Lung microvascular endothelial cell (primary cell): ENCODE data around the gene ARHGAP6. TPM values are rescaled to one million over a fixed set of nuclear protein-coding genes. Genes with fewer than 3 reads are reported as not detected.
A peak's percentile ranks its signal among the peaks of the same experiment; 100 is the strongest.

Source experiments
- DNase-seq, 2 donors: peaks; one replicate each; pipeline versions ENCODE4 v3.0.0 to v3.0.0-alpha.2; 2010; ENCODE audit warnings: low read depth in 2 of 2
- total RNA-seq: library from RNA; depleted of rRNA; stranded (reverse); fragments of >200 nt; gene quantifications from 2 replicates; pipeline ENCODE4 v1.2.1, GENCODE V29; 2014

The ARHGAP6 gene
- total RNA-seq, 1 donor from 2014 or later, result under 0.01 TPM

DNA sequence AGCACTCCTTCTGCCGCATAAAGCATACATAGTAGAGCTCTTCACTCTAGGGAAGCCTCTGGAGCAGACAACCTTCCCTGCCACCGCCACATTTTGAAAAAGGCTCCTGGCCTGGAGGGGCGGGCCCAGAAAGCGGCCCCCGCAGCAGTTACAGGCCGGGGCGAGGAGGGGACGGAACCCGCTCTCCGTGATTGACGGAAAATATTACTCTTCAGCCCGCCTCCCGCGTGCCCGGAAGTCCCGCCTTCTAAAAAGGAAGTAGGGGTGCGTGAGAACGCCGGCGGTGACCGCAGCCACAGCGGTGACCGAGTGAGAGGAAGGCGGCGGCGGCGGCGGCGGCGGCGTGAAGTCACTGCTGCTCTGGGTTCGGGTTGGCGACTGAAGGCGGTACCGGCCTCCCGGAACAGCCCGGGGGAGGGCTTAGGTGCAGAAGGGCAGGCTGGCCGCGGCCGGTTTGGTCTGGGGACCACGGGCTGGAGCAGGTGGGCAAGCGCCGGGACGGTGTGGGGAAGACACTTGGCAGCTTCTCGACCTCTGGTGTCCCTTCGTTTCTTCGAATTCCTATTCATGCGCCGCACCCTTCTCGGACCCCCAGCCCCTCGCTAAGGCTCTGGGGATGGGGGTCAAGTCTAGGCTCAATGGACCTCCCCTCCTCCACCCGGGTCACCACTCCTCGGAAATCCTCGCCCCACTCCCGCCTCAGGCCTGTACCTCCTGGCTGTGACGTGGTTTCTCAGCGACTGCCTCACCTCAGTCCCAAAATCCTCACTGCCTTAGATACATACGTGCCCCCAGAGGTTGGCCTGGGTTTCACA, 554.5 kb downstream of the ARHGAP6 start, which contains the start of gene HCCS:
TSS of gene HCCS (plus strand) at position 296 of the 815 bp plus-strand sequence. CDS start 729 bp downstream, outside the sequence.
- peak; percentile 87 to 91 for DNase-seq

DNA sequence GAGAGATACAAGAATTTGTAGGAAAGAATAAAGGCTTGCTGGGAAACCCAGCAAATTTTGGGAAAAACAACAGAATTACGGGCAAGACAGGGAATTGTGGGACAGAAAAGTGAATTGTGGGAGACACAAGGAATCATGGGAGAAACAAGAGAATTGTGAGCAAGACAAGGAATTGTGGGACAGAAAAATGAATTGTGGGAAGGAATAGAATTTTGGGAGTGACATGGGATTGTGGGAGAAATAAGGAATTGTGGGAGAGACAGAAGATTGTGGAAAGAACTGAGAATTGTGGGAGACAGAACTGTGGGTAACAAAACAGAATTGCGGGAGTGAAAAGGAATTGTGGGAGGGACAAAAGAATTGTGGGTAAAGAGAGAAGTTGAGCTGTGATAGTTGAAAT, 555.8 kb downstream of the ARHGAP6 start:
- no peak for DNase-seq

DNA sequence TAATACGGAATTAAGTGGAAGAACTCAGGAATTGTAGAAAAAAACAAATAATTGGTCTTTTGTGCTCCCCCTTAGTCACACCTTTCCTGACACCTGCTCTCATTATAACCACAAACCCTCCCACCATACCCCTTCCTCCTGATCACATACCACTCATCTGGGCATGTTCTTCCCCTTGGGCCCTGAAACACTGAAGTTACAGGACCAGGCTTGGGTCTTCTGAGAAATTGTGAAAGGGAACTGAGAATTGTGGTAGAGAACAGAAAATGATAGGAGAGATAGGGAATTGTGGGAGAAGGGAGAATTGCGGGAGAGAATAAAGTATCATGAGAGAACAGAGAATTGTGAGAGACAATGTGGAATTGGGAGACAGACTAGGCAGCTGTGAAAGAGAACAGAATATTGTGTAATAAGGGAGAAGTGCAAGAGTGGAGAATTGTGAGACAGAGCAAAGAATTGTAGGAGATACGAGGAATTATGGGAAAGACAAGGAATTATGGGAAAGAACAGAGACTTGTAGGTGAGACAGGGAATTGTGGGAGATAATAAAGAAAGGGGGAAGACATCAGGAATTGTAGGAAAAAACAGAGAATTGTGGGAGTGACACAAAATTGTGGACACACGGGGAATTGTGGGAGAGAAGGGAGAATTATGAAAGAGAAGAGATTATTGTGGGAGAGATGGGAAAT, 557.3 kb downstream of the ARHGAP6 start:
- no peak for DNase-seq

DNA sequence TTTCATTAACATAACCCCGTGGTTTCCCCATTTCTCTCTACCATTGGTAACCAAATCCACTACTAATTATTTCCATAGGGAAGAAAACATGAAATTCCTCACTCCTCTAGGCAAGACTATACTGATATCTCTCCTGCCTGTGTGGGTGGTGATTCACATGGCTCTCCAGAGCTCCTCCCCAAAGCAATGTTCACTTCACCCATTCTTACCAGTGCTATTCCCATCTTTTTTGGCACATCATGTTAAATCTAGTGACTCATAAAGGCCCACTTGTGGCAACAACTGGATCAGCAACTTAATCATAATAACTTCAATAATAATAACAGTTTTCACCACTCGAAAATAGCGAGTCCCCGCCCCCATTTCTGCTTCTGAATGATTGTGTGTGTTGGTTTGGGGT, 560.6 kb downstream of the ARHGAP6 start:
- peak in 1 of 2 donors; percentile 6 for DNase-seq

DNA sequence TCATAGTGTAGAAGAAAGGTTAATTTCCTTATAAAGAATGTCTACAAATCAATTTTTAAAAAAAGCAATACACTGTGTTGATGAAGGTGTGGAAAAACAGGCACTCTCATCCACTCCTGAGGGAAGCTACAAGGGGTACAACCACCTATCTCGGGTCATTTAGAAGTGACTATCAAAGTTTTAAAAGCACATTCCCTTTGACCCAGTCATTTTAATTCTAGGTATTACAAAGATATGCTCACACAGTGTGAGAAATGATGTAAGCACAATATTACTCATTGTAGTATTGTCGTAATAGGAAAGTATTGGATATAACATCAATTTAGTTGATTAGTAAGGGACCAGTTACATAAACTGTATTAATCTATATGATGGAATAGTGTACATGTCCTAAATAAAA, 562.0 kb downstream of the ARHGAP6 start:
- no peak for DNase-seq

- no peak for DNase-seq
These were observed 562.7 kb downstream of the ARHGAP6 start for GRCh38 chrX:11103006-11103405.

- peak; percentile 59 to 65 for DNase-seq
These were observed 565.3 kb downstream of the ARHGAP6 start for GRCh38 chrX:11100281-11101035.

DNA sequence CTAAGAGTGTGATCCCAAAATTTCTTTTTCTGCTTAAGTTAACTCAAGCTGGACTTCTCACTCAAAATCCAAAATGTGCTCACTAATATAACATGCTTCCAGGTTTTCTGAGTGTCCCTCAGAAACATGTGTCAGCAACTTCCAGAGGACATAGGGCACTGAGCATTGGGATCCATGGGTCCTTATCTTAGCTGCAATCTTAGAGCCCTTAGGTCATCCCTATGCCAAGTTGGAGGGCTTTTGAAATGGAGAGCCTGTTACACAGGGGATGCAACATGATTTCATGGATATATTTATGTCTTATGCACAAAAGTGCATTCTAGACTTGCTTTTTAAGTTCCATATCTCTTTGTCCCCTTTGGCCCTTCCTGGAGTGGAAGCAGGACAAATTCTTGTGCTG, 566.3 kb downstream of the ARHGAP6 start:
- DNase-seq, result no peak

GRCh38 chrX:11097933-11098332, 567.8 kb downstream of the ARHGAP6 start:
- no peak for DNase-seq

DNA sequence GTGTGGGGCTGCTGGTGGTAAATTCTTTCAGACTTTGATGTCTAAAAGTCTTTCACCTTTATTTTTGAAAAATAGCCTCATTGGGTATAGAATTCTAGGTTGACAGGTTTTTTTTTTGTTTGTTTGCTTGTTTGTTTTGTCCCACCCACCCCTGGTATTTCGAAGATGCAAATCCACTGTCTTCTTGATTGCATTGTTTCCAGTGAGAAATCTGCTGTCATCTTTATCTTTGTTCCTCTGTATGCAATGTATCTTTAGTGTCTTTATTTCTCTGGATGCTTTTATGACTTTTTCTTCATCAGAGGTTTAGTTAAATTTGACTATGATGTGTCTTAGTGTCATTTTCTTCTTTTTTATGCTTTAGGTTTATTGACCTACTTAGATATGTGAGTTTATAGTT, 575.9 kb downstream of the ARHGAP6 start:
- DNase-seq, result no peak

Other genes starting within 250 kb of the ARHGAP6 start
- gene MSL3, start 92.3 kb upstream of the ARHGAP6 start, total RNA-seq, result 18.1 and 19.4 TPM in 2 replicates